GM19468 (cell line): ENCODE data around the gene KIAA0040.
A peak's percentile ranks its signal among the peaks of the same experiment; 100 is the strongest.

Source experiments
- ATAC-seq: cut with Tn5 transposase; IDR thresholded peaks from one replicate; pipeline ENCODE4 v1.9.1; 2021; ENCODE audit warnings: mild to moderate bottlenecking, moderate library complexity, moderate number of reproducible peaks; ENCODE audit not compliant: unreplicated experiment; ENCODE audit errors: extremely low read depth

KIAA0040 gene

GRCh38 chr1:175203570-175204068 is 11.0 kb upstream of the KIAA0040 start:
- ATAC-seq = no peak

- no peak for ATAC-seq
These were observed 8.3 kb upstream of the KIAA0040 start for GRCh38 chr1:175200678-175201521.

GRCh38 chr1:175198332-175198731 is 5.8 kb upstream of the KIAA0040 start:
- no peak for ATAC-seq

GRCh38 chr1:175197531-175197930 is 5.0 kb upstream of the KIAA0040 start:
- no peak for ATAC-seq

- no peak for ATAC-seq
These were observed 3.2 kb upstream of the KIAA0040 start for GRCh38 chr1:175195798-175196197.

GRCh38 chr1:175195281-175195680 is 2.7 kb upstream of the KIAA0040 start:
- ATAC-seq = no peak

GRCh38 chr1:175193527-175193910 is 943 bp upstream of the KIAA0040 start:
- ATAC-seq = no peak

GRCh38 chr1:175192111-175192629 is 406 bp downstream of the KIAA0040 start:
- no peak for ATAC-seq

GRCh38 chr1:175191659-175192058 is 917 bp downstream of the KIAA0040 start:
- no peak for ATAC-seq

- peak; percentile 20 for ATAC-seq
These were observed 3.6 kb downstream of the KIAA0040 start for GRCh38 chr1:175188936-175189335.

- ATAC-seq = no peak
These were observed 6.0 kb downstream of the KIAA0040 start for GRCh38 chr1:175186433-175187160.

- no peak for ATAC-seq
These were observed 6.7 kb downstream of the KIAA0040 start for GRCh38 chr1:175185903-175186302.

GRCh38 chr1:175183586-175183985 is 9.0 kb downstream of the KIAA0040 start:
- ATAC-seq = no peak

- no peak for ATAC-seq
These were observed 10.3 kb downstream of the KIAA0040 start for GRCh38 chr1:175182201-175182746.

- no peak for ATAC-seq
These were observed 12.6 kb downstream of the KIAA0040 start for GRCh38 chr1:175179837-175180590.

GRCh38 chr1:175178456-175178855 is 14.1 kb downstream of the KIAA0040 start:
- no peak for ATAC-seq

GRCh38 chr1:175178056-175178455 is 14.5 kb downstream of the KIAA0040 start:
- no peak for ATAC-seq

GRCh38 chr1:175176246-175176645 is 16.3 kb downstream of the KIAA0040 start:
- no peak for ATAC-seq

- peak; percentile 51 for ATAC-seq
These were observed 18.1 kb downstream of the KIAA0040 start for GRCh38 chr1:175174309-175175102.
